ENCODE measurements around the gene FGL2.
"Not testable (repeated sequence)": the region's sequence is repeated elsewhere in the genome, so short reads cannot be mapped to it uniquely, and the experiment has no call there.

Gene FGL2

DNA sequence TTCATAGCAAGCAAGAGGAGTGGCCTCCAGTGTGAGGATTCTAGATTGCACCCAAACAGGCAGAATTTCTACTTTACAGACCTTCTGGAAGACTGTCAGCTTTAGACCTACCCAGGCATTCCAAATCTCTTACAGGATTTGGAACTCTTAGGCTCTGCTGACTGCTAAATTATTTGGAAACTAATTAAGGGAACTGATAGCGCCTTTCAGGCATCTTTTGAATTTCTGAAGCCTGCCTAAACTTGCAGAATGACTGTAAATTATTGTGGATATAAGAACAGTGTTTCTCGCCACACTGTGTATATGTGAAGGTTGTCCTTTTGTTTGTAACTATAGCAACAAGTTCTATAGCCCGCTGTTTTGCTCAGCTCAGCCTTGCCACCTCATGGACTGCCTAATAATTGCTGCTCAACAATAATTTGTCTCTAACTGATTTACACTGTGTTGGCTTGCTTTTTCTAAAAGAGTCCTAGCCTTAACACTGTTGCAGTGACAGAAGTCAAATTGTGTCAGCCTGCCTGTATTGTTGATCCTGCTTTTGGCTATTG, 44.6 kb downstream of the FGL2 start:
- not testable (repeated sequence) for DNase-seq

DNA sequence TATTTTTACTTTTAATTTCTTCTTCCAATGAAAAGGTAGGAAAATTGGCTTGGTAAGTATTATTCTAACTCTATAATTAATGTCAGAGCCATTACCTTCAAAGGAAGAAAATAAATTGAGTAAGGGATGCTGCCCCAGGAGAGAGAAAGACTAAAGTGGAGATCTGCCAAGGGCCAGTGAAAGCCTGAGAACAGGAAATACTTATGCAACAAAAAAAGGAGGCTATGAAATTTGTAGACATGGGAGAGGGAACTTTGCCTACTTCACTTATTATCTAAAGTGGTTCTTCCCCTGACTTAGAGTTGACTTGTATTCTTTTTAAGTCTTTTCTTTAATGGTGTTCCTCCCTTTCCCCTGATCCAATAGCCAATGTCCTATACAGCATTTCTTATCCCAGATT, 47.4 kb downstream of the FGL2 start:
- DNase-seq: not testable (repeated sequence)
